ENCODE results near the gene TSKS.

DNA sequence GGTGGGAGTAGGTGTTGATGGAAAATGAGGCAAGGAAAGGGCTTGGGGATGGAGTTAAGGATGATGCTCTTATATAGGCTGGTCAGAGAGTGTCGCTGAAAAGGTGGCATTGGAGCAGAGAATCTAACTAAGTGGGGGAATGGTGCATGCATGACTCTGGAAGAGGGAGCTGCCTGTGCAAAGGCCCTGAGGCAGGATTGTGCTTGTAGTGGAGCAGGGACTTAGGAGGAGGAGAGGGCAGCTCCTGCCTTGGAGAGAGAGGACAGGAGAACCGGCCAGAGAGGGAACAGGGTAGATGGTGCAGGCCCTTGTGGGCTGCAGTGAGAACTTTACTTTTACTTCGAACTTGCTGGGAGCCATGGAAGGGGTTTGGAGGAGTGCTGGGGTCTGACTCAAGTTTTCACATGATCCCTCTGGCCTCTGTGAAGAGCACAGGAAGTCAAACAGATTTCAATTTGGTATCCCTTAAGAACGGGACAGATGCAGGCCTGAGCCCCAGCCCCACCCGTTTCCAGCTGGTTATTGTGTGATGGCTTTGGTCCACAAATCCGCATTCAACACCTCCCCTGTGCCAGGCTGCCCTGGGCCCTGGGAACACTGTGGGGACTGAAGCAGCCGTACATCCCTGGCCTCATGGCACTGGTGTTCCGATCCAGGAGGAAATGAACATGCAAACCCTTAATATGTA is 10.7 kb upstream of the TSKS start:
- TF ChIP-seq, protein P1, sequence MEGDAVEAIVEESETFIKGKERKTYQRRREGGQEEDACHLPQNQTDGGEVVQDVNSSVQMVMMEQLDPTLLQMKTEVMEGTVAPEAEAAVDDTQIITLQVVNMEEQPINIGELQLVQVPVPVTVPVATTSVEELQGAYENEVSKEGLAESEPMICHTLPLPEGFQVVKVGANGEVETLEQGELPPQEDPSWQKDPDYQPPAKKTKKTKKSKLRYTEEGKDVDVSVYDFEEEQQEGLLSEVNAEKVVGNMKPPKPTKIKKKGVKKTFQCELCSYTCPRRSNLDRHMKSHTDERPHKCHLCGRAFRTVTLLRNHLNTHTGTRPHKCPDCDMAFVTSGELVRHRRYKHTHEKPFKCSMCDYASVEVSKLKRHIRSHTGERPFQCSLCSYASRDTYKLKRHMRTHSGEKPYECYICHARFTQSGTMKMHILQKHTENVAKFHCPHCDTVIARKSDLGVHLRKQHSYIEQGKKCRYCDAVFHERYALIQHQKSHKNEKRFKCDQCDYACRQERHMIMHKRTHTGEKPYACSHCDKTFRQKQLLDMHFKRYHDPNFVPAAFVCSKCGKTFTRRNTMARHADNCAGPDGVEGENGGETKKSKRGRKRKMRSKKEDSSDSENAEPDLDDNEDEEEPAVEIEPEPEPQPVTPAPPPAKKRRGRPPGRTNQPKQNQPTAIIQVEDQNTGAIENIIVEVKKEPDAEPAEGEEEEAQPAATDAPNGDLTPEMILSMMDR (IDR thresholded peaks at IDR 0.05; ENCODE audit: insufficient read depth, low read depth, low read length) = no peak
- no peak for TF ChIP-seq EZH2 (IDR thresholded peaks at IDR 0.05; ENCODE audit: insufficient read depth, low read length)

Measured in astrocyte (in vitro differentiated cells and primary cell).